Stimulated activated CD8-positive, alpha-beta memory T cell treated with anti-CD3 and anti-CD28 coated beads, Interleukin-12 subunit alpha, Interleukin-12 subunit beta, amount 100 ng/mL, for 24 hours (primary cell): Measurements from ENCODE around the gene APH1B.

Source experiments
- DNase-seq: peaks from one replicate; pipeline ENCODE4 v3.0.0-alpha.2; 2020; ENCODE audit errors: extremely low read depth

APH1B gene

GRCh38 chr15:63353261-63353660 is 75.9 kb downstream of the APH1B start:
- DNase-seq, result no peak

- no peak for DNase-seq
Measured at GRCh38 chr15:63353887-63354286, 76.5 kb downstream of the APH1B start.

GRCh38 chr15:63354821-63355650 is 77.6 kb downstream of the APH1B start:
- DNase-seq, result no peak

- no peak for DNase-seq
Measured at GRCh38 chr15:63357061-63357460, 79.7 kb downstream of the APH1B start.

GRCh38 chr15:63357731-63358130 is 80.3 kb downstream of the APH1B start:
- DNase-seq, result no peak

- DNase-seq, result no peak
Measured at GRCh38 chr15:63358241-63359029, 81.0 kb downstream of the APH1B start.
